Renal cortical epithelial cell (primary cell): ENCODE results near the gene C8G. TPM values are rescaled to one million over a fixed set of nuclear protein-coding genes. Genes with fewer than 3 reads are reported as not detected.

Experiments
- DNase-seq: peaks from one replicate; pipeline ENCODE4 v3.0.0-alpha.2; 2011; ENCODE audit warnings: low read depth
- total RNA-seq: library from RNA; depleted of rRNA; stranded (reverse); fragments of >200 nt; gene quantifications from 2 replicates; pipeline ENCODE4 v1.2.3, GENCODE V29; 2014

C8G gene
- total RNA-seq = 0.10 and 1.7 TPM in 2 replicates

GRCh38 chr9:136944519-136945332 is at the start of gene C8G, which contains the start of gene FBXW5:
TSS of gene C8G (plus strand) at chr9:136945243. CDS start at chr9:136945321, 78 bp downstream.
TSS of gene FBXW5 (minus strand) at chr9:136944738. CDS start at chr9:136944083, 655 bp downstream.
- peak; percentile 64 for DNase-seq

- DNase-seq = no peak
Measured at GRCh38 chr9:136896027-136896426, 49.0 kb upstream of the C8G start.

GRCh38 chr9:136898483-136899100 is 46.5 kb upstream of the C8G start:
- no peak for DNase-seq

GRCh38 chr9:136899196-136899595 is 45.8 kb upstream of the C8G start:
- DNase-seq = no peak

GRCh38 chr9:136900556-136900955 is 44.5 kb upstream of the C8G start:
- no peak for DNase-seq

GRCh38 chr9:136900988-136901515 is 44.0 kb upstream of the C8G start:
- no peak for DNase-seq

- DNase-seq = peak; percentile 88
Measured at GRCh38 chr9:136901516-136902258, 43.4 kb upstream of the C8G start.

- peak; percentile 85 for DNase-seq
Measured at GRCh38 chr9:136902259-136902821, 42.7 kb upstream of the C8G start.

GRCh38 chr9:136903041-136903554 is 41.9 kb upstream of the C8G start:
- no peak for DNase-seq

GRCh38 chr9:136906266-136906665 is 38.8 kb upstream of the C8G start:
- no peak for DNase-seq

- DNase-seq = no peak
Measured at GRCh38 chr9:136907011-136907914, 37.8 kb upstream of the C8G start.

- no peak for DNase-seq
Measured at GRCh38 chr9:136910197-136910900, 34.7 kb upstream of the C8G start.

GRCh38 chr9:136910901-136911245 is 34.2 kb upstream of the C8G start:
- no peak for DNase-seq

GRCh38 chr9:136913701-136914438 is 31.2 kb upstream of the C8G start:
- no peak for DNase-seq

- DNase-seq = no peak
Measured at GRCh38 chr9:136915632-136916329, 29.3 kb upstream of the C8G start.

- DNase-seq = no peak
Measured at GRCh38 chr9:136916330-136917184, 28.5 kb upstream of the C8G start.

GRCh38 chr9:136917902-136918301 is 27.1 kb upstream of the C8G start:
- no peak for DNase-seq

- DNase-seq = no peak
Measured at GRCh38 chr9:136920069-136920468, 25.0 kb upstream of the C8G start.
